Upper lobe of right lung (tissue), 1 donor: Measurements from ENCODE around the gene USP34. TPM values are rescaled to one million over a fixed set of nuclear protein-coding genes. Genes with fewer than 3 reads are reported as not detected.
"Not testable (repeated sequence)": the region's sequence is repeated elsewhere in the genome, so short reads cannot be mapped to it uniquely, and the experiment has no call there.

Source experiments
- ATAC-seq: fragments of 200-7000 bp; cut with Tn5 transposase; one replicate; pipeline ENCODE4 v1.9.1; 2020; ENCODE audit warnings: mild to moderate bottlenecking, moderate library complexity
- DNase-seq: peaks from one replicate; pipeline ENCODE4 v3.0.0-alpha.2; 2020
- H3K27ac ChIP-seq: fragments of 200-600 bp; one replicate; pipeline ENCODE4 v1.8.0; 2022
- H3K27me3 ChIP-seq: fragments of 200-600 bp; one replicate; pipeline ENCODE4 v1.8.0; 2022; ENCODE audit warnings: mild to moderate bottlenecking
- H3K36me3 ChIP-seq: fragments of 200-600 bp; one replicate; pipeline ENCODE4 v1.8.0; 2022
- H3K4me1 ChIP-seq: fragments of 200-600 bp; one replicate; pipeline ENCODE4 v1.8.0; 2022
- H3K4me3 ChIP-seq: fragments of 200-600 bp; one replicate; pipeline ENCODE4 v1.8.0; 2022; ENCODE audit warnings: mild to moderate bottlenecking
- H3K9me3 ChIP-seq: fragments of 200-600 bp; one replicate; pipeline ENCODE4 v1.8.0; 2022
- intact Hi-C: fragments of 100-400 bp; cut with DNase I; formaldehyde crosslinking; loops from one replicate; pipeline ENCODE4 v1.11.0; 2022
- total RNA-seq: library from RNA; stranded (reverse); fragmentation: NEBNext Ultra II Directional; extraction: Animal tissue kit (Norgen Biotek cat#: 25700); gene quantifications from one replicate; pipeline ENCODE4 v1.2.1, GENCODE V29; 2021
- TF ChIP-seq, protein P1 (sequence below): fragments of 200-600 bp; IDR thresholded peaks from one replicate; pipeline ENCODE4 v1.8.0; 2022; ENCODE audit warnings: antibody characterized with exemption
- donor health status: DM: no; HTN: yes; CAD: no; lungs with severe emphysema.

USP34 gene
- total RNA-seq, 1 donor from 2014 or later = 112 TPM

DNA sequence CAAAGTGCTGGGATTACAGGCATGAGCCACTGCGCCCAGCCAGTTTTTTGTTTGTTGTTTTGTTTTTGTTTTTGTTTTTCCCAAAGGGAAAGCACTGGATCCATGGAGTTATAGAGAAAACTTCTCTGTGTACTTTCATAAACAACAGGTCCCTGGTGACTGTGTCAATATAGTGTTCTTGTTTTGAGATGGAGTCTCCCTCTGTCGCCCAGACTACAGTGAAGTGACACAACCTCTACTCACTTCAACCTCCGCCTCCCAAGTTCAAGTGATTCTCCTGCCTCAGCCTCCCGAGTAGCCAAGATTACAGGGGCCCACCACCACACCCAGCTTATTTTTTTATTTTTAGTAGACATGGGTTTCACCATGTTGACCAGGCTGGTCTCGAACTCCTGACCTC is 16.5 kb downstream of the USP34 start:
- Histone ChIP-seq H3K27me3 (no peaks in the 10 kb centered on the region), H3K36me3 (no peaks in the 10 kb centered on the region), H3K4me3 (no peak overlapping the region), H3K27ac (no peak overlapping the region), H3K4me1 (peaks cover 29% of the 10 kb centered on the region), H3K9me3 (no peaks in the 10 kb centered on the region)
- DNase-seq = no peak
- ATAC-seq = no peak
- TF ChIP-seq, protein P1, sequence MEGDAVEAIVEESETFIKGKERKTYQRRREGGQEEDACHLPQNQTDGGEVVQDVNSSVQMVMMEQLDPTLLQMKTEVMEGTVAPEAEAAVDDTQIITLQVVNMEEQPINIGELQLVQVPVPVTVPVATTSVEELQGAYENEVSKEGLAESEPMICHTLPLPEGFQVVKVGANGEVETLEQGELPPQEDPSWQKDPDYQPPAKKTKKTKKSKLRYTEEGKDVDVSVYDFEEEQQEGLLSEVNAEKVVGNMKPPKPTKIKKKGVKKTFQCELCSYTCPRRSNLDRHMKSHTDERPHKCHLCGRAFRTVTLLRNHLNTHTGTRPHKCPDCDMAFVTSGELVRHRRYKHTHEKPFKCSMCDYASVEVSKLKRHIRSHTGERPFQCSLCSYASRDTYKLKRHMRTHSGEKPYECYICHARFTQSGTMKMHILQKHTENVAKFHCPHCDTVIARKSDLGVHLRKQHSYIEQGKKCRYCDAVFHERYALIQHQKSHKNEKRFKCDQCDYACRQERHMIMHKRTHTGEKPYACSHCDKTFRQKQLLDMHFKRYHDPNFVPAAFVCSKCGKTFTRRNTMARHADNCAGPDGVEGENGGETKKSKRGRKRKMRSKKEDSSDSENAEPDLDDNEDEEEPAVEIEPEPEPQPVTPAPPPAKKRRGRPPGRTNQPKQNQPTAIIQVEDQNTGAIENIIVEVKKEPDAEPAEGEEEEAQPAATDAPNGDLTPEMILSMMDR = no peak
- intact Hi-C loops = no loop called here

DNA sequence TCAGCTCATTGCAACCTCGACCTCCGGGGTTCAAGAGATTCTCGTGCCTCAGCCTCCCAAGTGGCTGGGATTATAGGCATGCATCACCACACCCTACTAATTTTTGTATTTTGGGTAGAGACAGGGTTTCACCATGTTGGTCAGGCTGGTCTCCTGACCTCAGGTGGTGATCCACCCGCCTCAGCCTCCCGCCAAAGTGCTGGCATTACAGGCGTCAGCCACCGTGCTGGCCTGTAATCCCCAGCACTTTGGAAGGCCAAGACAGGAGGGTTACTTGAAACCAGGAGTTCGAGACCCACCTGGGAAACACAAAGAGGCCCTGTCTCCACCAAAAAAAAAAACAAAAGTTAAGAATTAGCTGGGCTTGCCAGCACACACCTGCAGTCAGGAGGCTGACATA is 18.5 kb downstream of the USP34 start:
- Histone ChIP-seq H3K36me3 (no peaks in the 10 kb centered on the region), H3K27me3 (no peaks in the 10 kb centered on the region), H3K27ac (no peak overlapping the region), H3K4me3 (no peak overlapping the region), H3K4me1 (peaks cover 20% of the 10 kb centered on the region), H3K9me3 (no peaks in the 10 kb centered on the region)
- TF ChIP-seq, protein P1 = no peak
- ATAC-seq (no peak), DNase-seq (no peak)
- intact Hi-C loops = no loop called here

DNA sequence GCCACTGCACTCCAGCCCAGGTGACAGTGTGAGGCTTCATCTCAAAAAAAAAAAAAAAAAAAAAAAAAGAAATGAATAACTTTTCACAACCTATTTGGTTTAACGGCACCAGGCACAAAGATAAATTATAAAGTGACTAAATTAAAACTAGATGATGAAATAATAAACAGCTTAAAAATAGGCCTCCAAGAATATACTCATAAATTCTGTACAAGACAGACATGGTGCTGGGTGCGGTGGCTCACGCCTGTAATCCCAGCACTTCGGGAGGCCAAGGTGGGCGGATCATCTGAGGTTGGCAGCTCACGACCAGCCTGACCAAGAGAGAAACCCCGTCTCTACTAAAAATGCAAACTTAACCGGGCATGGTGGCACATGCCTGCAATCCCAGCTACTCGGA is 19.7 kb downstream of the USP34 start:
- Histone ChIP-seq H3K36me3 (no peaks in the 10 kb centered on the region), H3K9me3 (no peaks in the 10 kb centered on the region), H3K4me1 (peaks cover 10% of the 10 kb centered on the region), H3K27ac (no peak overlapping the region), H3K4me3 (no peak overlapping the region), H3K27me3 (no peaks in the 10 kb centered on the region)
- intact Hi-C loops = no loop called here
- ATAC-seq (no peak), DNase-seq (no peak)
- TF ChIP-seq, protein P1 = no peak

DNA sequence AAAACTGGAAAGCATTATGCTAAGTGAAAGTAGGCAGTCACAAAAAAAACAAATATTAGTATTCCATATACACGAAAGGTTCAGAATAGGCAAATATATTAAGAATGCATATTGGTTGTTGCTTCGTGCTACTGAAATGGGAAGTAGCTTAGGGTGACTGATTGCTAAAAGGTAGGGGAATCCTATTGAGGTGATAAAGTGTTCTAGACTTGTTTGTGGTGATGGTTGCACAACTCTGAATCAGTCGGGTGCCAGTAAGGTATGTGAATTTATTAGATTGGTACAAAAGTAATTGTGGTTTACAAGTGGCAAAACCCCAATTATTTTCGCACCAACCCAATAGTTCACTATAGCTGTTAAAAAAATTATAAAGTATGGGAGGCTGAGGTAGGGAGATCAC is 20.7 kb downstream of the USP34 start:
- no peaks in the 10 kb centered on the region for H3K27me3 ChIP-seq
- no peak overlapping the region for H3K4me3 ChIP-seq
- H3K27ac ChIP-seq = no peak overlapping the region
- H3K4me1 ChIP-seq = peaks cover 3% of the 10 kb centered on the region
- intact Hi-C loops = no loop called here
- no peaks in the 10 kb centered on the region for H3K9me3 ChIP-seq
- peak; percentile 36 for ATAC-seq
- no peak for DNase-seq
- no peaks in the 10 kb centered on the region for H3K36me3 ChIP-seq
- TF ChIP-seq, protein P1 = no peak

DNA sequence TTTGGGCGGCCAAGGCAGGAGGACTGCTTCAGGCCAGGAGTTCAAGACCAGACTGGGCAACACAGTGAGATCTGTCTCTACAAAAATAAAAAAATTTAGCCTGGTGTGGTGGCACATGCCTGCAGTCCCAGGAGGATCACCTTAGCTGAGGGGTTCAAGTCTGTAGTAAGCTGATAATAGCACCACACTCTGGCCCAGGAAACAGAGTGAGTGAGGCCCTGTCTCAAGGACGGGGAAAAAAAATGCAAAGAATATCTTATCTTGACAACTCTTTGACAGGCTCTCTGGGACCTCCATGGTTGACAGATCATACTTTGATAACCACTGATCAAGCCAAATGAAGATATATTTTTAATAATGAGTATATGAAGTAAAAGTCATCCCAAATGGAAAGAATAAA is 22.7 kb downstream of the USP34 start:
- Histone ChIP-seq H3K9me3 (no peaks in the 10 kb centered on the region), H3K4me3 (no peak overlapping the region), H3K4me1 (no peaks in the 10 kb centered on the region), H3K36me3 (no peaks in the 10 kb centered on the region), H3K27ac (no peak overlapping the region), H3K27me3 (no peaks in the 10 kb centered on the region)
- intact Hi-C loops = no loop called here
- DNase-seq (no peak), ATAC-seq (no peak)
- TF ChIP-seq, protein P1 = no peak

DNA sequence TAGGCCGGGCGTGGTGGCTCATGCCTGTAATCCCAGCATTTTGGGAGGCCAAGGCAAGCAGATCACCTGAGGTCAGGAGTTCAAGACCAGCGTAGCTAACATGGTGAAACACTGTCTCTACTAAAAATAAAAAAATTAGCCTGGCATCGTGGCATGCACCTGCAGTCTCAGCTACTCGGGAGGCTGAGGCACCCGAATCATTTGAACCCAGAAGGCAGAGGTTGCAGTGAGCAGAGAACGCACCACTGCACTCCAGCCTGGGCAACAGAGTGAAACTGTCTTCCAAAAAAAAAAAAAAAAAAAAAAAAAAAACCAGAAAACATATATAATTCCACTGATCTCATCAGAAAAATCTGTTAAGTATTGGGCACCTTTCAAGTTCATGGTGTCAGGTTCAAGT is 23.9 kb downstream of the USP34 start:
- intact Hi-C loops, ATAC-seq, H3K27ac ChIP-seq, H3K4me1 ChIP-seq, H3K27me3 ChIP-seq, H3K9me3 ChIP-seq, H3K4me3 ChIP-seq, DNase-seq, H3K36me3 ChIP-seq: not testable (repeated sequence)
